CD1c-positive myeloid dendritic cell (primary cell): ENCODE results near the gene GLG1.
"Not testable (repeated sequence)": the region's sequence is repeated elsewhere in the genome, so short reads cannot be mapped to it uniquely, and the experiment has no call there.

Source experiments
- DNase-seq: peaks from one replicate; pipeline ENCODE4 v3.0.0-alpha.2; 2016; ENCODE audit errors: extremely low spot score

GLG1 gene

DNA sequence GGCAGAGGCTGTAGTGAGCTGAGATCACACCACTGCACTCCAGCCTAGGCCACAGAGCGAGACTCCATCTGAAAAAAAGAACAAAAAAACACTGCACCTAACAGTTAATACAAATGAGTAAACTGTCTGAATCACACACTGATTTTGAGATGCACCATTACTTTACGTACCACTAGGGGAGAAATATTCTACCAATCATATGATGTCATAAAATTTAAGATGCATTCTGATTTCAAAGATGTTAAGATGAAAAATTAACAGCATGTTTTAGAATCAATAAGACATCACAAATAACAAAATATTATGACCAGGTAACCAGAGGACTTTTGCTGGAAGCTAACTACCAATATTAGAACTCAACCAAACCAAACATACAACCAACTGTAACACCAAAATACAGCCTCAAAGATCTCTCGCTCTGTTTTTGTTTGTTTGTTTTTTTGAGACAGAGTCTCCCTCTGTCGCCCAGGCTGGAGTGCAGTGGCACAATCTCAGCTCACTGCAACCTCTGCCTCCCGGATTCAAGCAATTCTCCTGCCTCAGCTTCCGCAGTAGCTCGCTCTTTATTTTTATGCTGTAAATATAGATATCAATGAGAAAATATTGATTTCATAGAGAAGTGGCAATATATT, 31.6 kb downstream of the GLG1 start:
- no peak for DNase-seq

DNA sequence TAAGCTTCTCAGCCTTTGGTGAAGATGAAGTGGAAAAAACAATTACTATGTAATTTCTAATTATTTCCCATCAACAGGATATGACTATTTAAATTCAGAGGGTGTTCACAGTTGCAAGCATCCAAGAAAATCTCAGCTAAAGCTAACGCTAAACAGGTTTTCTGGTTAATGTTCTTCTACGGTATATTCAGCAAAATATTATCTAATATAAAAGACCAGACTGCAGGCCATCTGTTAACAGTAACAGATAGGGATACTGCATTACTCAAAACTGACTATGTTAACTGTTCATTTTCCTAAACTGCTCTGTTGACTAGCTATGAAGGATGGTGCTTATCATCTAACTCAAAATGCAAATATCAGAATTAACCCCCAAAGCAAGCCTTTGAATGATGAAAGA, 32.8 kb downstream of the GLG1 start:
- DNase-seq, result no peak

DNA sequence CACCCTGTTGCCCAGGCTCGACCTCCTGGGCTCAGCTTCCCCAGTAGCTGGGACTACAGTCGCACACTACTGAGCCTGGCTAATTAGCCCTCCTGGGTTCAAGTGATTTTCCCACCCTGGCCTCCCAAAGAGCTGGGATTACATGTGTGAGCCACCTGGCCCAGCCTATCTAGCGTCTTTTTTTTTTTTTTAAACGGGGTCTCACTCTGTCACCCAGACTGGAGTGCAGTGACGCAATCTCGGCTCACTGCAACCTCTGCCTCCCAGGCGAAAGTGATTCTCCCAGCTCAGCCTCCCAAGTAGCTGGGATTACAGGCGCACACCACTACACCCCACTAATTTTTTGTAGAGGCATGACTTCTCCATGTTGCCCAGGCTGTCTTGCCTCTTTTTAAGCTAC, 33.3 kb downstream of the GLG1 start:
- no peak for DNase-seq

DNA sequence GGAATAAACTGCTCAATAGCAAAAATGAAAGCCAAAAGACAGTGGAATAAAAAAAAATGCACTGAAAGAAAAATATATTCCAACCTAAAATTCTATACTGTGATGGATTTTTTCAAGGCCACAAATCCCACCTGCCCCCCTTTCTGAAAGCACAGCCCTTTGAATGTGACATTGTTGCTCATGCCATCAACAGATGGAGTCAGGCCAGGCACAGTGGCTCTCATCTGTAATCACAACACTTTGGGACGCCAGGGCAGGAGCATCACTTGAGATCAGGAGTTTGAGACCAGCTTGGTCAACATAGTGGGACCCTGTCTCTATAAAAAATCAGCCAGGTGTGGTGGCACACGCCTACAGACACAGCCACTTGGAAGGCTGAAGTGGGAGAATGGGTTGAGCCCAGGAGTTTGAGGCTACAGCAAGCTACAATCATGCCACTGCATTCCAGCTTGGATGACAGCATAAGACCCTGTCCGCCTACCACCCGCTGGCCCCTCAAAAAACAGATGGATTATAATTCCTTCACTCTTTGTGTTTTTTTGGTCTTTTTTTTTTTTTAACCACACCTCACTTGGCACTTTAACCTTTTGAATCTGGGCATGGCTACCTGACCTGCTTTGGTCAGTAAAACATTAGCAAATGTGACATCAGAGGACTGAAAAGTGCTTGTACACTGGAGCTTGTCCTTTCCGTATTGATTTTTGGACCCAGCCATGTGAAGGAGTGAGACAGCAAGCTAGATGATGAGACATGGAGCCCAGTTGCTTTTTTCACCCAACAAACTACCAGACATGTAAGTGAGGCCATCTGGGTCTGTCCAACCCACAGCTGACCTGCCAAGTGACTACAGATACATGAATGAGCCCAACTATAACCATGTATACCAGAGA, 36.3 kb downstream of the GLG1 start:
- DNase-seq, result no peak

DNA sequence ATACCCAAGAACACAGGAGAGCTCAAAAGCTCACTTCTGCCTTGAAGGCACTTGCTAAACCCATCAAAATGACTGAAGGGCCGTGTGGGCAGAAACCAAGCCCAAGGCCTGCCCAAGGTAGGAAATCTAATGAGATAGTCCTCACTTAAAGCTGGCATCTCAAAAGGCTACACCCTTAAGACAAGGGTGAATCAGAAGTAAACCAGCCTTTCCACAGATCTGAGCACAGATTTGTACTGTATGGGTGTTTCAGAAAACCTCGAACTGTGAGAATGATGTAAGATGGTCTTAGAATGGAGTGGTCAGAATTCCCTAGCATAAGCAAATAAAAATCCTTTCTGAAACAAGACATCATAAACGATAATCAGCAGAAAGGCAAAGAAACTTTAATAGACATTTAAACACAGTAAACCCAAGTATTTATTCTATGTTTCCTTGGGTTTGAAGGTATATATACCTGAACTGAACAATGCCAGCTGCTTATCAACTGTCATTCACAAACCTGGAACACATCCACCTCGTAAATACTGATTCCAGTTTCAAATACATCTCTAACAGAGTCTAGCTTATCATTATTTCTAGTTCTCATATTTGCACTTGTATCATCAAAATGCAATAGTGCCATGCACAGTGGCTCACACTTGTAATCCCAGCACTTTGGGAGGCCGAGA, 37.8 kb downstream of the GLG1 start:
- DNase-seq, result no peak

- no peak for DNase-seq
Measured at GRCh38 chr16:74567901-74568300, 39.0 kb downstream of the GLG1 start.

GRCh38 chr16:74565378-74565777, 41.5 kb downstream of the GLG1 start:
- no peak for DNase-seq

DNA sequence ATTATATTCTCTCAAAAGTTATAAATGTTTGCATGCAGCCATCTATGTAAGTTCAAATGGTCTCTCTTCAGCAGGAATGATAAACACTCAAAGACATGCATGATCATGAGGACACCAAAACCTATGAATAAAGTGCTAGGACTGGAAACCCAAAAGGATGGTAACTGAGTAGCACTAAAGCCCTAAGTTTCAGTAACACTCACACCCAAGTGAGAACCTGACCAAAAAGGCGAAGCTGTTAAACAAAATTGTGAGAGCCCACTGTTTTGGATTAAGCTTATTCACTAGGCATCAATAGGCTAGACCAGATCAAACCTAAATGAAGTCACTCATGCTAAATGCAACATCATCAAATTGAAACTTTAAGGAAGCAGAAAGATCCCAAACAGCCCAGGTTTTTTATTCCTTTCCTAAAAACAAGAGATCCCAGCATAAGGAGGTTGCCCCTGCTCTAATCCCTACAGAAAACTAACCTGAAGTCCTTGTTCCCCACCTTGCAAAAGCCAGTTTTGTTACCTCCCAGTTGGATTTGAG, 42.4 kb downstream of the GLG1 start:
- DNase-seq, result no peak

GRCh38 chr16:74563828-74564263, 43.1 kb downstream of the GLG1 start:
- peak; percentile 92 for DNase-seq

DNA sequence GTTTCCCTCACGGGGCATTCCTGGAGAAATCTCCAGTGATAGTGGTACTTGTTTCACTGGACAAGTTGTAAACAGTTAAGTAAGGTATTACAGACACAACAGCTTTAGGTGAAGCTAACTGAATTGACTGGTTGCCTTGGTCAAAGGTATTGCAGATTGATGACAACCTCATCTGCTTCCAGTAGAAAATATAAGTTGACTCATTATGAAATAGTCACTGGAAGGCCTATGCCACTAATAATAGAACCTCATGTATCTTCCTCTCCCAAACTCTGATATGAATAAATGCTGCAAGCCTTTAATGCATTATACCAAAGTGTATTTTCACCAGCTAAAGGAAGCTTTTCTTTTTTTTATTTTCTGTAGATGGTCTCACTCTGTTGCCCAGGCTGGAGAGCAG, 44.8 kb downstream of the GLG1 start:
- DNase-seq, result no peak

- no peak for DNase-seq
Measured at GRCh38 chr16:74561626-74562025, 45.3 kb downstream of the GLG1 start.

DNA sequence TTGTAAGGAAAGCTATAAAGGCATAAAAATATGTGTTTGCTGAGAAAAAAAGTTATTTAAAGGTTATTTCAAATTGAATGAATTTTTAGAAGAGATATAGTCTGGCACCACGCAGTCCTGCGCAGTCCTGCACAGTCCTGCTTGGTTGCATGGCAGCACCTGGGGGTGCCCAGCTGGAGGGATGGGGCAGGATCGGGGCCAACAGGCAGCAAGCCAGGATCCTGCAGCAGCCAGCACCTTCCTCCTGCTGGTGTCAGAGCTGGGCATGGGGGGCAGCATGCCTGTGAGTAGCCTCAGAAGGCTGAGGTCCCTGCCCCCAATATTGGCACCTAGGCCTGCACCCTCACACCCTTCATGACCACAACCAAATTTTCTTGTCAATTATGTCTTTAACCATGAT, 46.0 kb downstream of the GLG1 start:
- no peak for DNase-seq

DNA sequence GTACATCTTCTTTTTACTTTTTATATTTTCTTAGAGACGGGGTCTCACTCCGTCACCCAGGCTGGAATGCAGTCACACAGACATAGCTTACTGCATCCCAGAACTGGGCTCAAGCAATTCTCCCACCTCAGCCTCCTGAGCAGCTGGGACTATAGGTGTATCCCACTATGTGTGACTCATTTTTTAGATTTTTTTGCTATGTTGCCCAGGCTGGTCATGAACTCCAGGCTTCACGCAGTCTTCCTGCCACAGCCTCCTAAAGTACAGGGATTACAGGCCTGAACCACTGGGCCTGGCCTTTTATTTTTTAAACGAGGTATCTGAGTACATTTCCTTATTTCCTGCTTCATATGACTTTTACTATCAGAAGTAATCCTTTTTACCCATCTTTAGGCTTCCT, 48.0 kb downstream of the GLG1 start:
- DNase-seq, result no peak

DNA sequence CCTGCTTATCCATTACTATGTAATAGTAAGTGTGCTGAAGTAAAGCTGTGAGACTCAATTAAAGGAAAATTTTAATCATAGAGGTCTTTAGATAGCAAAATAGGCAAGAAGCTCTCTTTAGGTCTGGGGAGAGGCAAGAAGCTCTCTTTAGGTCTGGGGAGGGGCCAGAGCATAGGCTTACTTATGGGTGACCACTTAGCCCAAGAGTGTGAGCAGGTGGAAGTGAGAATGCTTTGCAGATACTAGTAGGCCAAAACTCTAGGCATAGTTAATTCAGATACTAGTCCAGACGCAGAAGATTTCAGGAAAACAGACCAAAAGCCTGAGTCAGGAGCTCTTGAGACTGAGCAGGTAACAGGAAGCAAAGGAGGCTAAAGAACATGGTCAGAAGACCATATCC, 49.6 kb downstream of the GLG1 start:
- DNase-seq, result no peak

DNA sequence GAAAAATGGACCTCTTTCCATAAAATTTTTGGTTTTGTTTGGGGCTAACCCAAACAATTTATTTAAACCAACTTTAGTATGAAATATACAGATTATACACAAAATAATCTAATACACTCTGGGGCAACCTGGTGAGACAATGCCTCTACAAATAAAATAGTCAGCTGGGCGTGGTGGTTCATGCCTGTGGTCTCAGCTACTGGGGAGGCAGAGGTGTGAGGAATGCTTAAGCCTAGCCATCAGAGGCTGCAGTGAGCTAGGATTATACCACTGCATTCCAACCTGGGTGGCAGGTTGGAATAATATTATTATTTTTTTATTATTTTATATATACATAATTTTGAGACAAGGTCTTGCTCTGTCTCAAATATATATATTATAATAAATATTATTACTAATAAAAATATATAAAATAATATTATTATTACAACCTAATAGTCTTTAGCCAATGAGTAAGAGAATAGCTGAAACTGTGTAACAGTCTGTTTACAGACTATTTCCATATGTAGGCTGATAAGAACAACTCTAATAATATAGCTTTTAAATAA, 50.5 kb downstream of the GLG1 start:
- DNase-seq, result no peak

DNA sequence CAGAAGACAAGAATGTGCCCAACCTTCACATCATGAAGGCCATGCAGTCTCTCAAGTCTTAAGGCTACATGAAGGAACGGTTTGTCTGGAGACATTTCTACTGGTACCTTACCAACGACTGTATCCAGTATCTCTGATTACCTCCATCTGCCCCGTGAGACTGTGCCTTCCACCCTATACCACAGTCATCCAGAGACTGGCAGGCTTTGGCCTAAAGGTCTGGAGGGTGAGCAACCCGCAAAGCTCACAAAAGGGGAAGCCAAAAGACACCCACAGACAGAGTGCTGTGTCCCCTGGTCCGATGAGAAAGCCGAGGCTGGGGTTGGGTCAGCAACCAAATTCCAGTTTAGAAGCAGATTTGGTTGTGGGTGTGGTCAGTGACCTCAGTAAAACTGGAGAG, 54.6 kb downstream of the GLG1 start:
- DNase-seq, result peak; percentile 41

DNA sequence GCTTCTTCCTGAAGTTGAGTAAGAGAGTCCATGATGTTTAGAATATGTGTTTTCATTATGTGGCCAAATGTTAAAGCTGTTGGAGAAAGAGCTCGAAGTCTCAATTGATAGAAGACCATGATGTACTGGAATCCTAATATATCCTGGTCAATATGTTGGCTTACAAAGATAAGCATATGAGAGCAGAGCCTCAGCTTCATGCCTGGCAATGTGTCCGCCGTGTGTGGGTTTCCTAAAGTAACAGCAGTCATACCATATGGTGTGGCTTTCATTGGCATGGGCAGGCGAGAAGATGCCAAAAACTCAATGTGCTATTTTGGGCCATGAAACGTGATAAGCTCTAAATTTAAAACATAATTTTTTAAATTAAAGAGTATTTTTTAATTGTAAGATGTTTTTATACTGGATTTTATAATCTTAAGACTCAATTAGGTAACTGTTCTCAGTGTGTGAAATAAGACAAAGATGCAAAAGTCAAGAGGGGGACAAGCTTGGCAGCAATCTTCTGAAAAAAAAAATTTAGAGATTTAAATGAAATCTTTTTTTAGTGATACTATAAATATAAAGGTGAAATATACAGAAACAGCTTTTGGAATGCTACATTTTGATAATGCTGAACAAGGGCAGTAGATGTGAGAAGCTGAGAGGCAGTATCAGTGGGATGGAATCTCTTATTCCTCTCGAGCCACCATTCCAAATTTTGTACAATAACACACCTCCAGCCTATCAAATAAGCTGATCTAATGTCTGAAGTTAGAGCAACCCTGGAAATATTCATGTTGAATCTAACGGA, 56.5 kb downstream of the GLG1 start:
- not testable (repeated sequence) for DNase-seq

GRCh38 chr16:74546112-74546511, 60.8 kb downstream of the GLG1 start:
- not testable (repeated sequence) for DNase-seq

DNA sequence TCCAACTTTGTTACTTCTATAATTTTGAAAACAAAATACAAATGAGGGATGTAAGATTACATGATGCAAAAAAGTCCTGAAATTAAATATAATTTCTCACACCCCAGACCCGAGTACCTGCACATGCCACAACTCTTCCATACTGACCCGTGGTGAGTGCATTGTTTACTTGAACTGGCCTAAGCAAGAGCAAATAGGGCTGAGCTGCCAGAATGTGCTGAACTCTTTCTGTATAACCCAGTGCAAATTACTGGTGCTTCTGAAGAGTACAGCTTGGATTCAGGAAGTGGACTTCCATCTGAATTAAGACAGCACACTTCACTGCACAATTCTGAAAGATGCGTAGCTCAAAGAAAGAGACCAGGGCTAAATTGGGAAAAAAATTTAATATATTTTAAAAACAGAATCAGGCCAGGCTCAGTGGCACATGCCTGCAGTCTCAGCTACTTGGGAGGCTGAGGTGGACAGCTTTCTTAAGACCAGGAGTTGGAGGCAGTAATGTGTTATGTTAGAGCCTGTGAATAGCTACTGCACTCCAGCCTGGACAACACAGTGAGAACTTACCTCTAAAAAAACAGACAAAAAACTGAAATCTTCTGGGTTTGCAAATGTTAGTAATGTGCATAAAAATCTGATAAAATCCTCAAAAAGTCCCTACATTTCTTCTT, 63.9 kb downstream of the GLG1 start:
- not testable (repeated sequence) for DNase-seq

DNA sequence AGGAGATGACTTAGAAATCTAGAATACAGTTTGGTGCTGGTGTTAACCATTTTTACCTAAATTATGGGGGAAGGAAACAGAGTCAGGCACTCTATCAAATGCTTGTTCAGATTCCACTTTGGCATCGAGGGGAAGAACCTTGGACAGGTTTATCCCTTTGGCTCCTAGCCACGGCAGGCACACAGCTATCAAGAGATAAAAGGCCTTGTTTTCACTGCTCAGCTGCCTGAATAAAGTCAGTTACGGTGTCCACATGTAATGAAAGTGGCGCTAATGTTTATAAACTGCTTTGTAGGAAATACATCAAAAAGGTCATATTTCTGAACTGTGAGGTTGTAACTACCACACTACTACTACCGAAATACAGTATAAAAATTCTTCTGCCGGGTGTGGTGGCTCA, 66.3 kb downstream of the GLG1 start:
- DNase-seq, result not testable (repeated sequence)

DNA sequence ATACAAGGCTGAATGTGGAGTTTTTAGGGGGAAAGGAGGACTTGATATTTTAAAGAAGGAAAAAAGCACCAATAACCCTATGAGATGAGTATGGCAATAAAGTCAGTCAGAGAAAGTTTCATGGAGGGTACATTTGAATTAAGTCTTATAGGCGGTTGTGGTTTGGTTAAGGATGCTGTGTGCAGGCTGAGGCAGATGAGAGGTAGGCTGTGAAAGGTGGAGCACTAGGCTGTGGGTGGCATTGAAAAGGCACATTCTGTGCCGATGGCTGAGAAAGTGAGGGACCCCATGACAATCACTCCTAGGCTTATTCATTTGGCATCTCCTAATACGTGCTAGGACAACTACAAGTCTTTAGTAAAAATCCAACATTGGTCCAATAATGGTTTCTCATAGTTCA, 68.1 kb downstream of the GLG1 start:
- not testable (repeated sequence) for DNase-seq
